ENCODE measurements around the gene AUP1. TPM values are rescaled to one million over a fixed set of nuclear protein-coding genes. Genes with fewer than 3 reads are reported as not detected.

The AUP1 gene
- total RNA-seq, 4 donors from 2014 or later, result 111 to 207 (median 135) TPM

- H3K27ac ChIP-seq, result no peak overlapping the region
- no peaks in the 10 kb centered on the region for H3K9me3 ChIP-seq
- peaks cover 0 to 6% (median 0%) of the 10 kb centered on the region in 3 donors for H3K36me3 ChIP-seq
- H3K27me3 ChIP-seq, result no peaks in the 10 kb centered on the region
- TF ChIP-seq EP300 (IDR thresholded peaks at IDR 0.05) (no peak), POLR2A (IDR thresholded peaks at IDR 0.05) (no peak)
- TF ChIP-seq, protein P1, sequence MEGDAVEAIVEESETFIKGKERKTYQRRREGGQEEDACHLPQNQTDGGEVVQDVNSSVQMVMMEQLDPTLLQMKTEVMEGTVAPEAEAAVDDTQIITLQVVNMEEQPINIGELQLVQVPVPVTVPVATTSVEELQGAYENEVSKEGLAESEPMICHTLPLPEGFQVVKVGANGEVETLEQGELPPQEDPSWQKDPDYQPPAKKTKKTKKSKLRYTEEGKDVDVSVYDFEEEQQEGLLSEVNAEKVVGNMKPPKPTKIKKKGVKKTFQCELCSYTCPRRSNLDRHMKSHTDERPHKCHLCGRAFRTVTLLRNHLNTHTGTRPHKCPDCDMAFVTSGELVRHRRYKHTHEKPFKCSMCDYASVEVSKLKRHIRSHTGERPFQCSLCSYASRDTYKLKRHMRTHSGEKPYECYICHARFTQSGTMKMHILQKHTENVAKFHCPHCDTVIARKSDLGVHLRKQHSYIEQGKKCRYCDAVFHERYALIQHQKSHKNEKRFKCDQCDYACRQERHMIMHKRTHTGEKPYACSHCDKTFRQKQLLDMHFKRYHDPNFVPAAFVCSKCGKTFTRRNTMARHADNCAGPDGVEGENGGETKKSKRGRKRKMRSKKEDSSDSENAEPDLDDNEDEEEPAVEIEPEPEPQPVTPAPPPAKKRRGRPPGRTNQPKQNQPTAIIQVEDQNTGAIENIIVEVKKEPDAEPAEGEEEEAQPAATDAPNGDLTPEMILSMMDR (IDR thresholded peaks at IDR 0.05), result no peak
- DNase-seq (ENCODE audit: low spot score in 2 of 2), result no peak
- WGBS, 2 donors, result 92% methylated on average over 3 of the region's 3 CpGs
- peaks cover 0 to 14% (median 9%) of the 10 kb centered on the region in 4 donors for H3K4me1 ChIP-seq
- no peak overlapping the region for H3K4me3 ChIP-seq
Measured at GRCh38 chr2:74544634-74545033, 15.1 kb upstream of the AUP1 start.

DNA sequence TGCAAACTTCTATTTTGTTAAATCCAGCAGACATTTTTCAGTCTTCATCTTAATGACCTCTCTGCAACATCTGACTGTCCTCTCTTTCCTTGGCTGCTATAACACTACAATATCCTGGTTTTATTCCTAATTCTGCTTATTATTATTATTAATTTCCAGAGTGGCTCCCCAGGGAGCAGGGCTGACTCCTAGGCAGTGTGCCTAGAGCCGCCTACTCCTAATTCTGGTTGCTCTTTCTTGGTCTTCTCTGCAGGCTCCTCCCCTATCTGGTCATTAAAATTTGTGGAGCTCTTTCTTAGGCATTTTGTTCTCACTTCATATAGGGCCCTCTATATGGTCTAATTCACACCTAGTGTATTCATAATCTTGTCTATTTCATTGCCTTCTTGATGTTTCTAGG, 13.5 kb upstream of the AUP1 start:
- Histone ChIP-seq H3K4me3 (no peak overlapping the region), H3K27ac (no peak overlapping the region), H3K27me3 (no peaks in the 10 kb centered on the region), H3K4me1 (no peaks in the 10 kb centered on the region), H3K9me3 (no peaks in the 10 kb centered on the region), H3K36me3 (peaks cover 0 to 6% (median 0%) of the 10 kb centered on the region in 3 donors)
- DNase-seq (ENCODE audit: low spot score in 2 of 2), result no peak
- 64 to 78% methylated on average over 1 of the region's 1 CpG for WGBS, 2 donors
- no peak for TF ChIP-seq EP300 (IDR thresholded peaks at IDR 0.05)
- TF ChIP-seq, protein P1 (IDR thresholded peaks at IDR 0.05), result no peak

DNA sequence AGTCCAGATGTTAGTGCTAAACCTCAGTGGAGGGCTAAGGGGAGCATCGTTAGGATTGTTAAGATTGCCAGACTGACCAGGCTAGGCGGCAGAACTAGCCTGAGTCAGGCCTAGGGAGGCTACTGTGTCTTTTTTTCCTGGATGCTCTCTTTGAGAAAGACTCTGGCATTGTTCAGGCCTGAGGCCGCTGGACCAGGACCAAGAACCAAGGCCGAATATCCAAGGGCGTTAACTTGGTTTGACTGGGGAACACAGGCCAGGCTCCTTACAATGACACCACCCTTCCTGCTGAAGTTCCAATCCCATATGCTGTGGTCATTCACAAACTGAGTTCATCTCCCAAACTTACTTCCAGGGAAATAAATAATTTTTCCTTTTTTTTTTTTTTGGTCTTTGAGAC, 10.8 kb upstream of the AUP1 start:
- DNase-seq (ENCODE audit: low spot score in 2 of 2), result peak in 1 of 2 donors; percentile 48
- Histone ChIP-seq H3K4me1 (no peaks in the 10 kb centered on the region), H3K36me3 (peaks cover 0 to 8% (median 0%) of the 10 kb centered on the region in 3 donors), H3K27ac (peak overlapping the region in 1 of 4 donors; percentile 36), H3K4me3 (no peak overlapping the region), H3K27me3 (no peaks in the 10 kb centered on the region), H3K9me3 (no peaks in the 10 kb centered on the region)
- 69 to 73% methylated on average over 5 of the region's 5 CpGs for WGBS, 2 donors
- TF ChIP-seq EP300 (IDR thresholded peaks at IDR 0.05) (no peak), POLR2A (IDR thresholded peaks at IDR 0.05) (no peak)
- TF ChIP-seq, protein P1 (IDR thresholded peaks at IDR 0.05), result no peak

- Histone ChIP-seq H3K9me3 (no peaks in the 10 kb centered on the region), H3K36me3 (peaks cover 0 to 21% (median 0%) of the 10 kb centered on the region in 3 donors), H3K27ac (no peak overlapping the region), H3K4me3 (no peak overlapping the region), H3K4me1 (no peaks in the 10 kb centered on the region), H3K27me3 (no peaks in the 10 kb centered on the region)
- TF ChIP-seq, protein P1 (IDR thresholded peaks at IDR 0.05), result no peak
- TF ChIP-seq EP300 (IDR thresholded peaks at IDR 0.05) (no peak), POLR2A (IDR thresholded peaks at IDR 0.05) (no peak)
- WGBS, 2 donors, result 75% methylated on average over 7 of the region's 7 CpGs
- DNase-seq (ENCODE audit: low spot score in 2 of 2), result no peak
Measured at GRCh38 chr2:74538881-74539339, 9.4 kb upstream of the AUP1 start.

DNA sequence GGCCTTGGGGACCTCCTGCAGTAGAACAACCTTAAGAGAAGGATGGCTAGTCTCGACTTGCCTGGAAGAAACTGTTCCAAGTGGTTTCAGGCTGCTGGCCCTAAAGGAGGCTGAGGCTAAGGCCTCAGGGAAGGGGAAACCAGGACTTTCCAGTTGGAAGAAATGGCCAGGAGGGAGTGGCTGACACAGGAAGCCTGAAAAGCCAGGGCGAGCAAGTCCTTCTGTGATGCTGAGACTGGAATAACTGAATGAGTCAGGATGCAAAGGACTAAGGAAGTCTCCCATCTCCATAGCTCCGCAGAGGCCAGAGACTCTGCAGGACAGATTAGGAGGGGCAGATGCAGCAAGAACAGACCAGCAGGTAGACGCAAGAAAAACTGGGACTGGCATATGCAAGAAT, 7.6 kb upstream of the AUP1 start:
- H3K27ac ChIP-seq, result no peak overlapping the region
- TF ChIP-seq, protein P1 (IDR thresholded peaks at IDR 0.05), result no peak
- TF ChIP-seq EP300 (IDR thresholded peaks at IDR 0.05) (no peak), POLR2A (IDR thresholded peaks at IDR 0.05) (no peak)
- H3K9me3 ChIP-seq, result no peaks in the 10 kb centered on the region
- 57 to 70% methylated on average over 4 of the region's 4 CpGs for WGBS, 2 donors
- DNase-seq (ENCODE audit: low spot score in 2 of 2), result no peak
- no peaks in the 10 kb centered on the region for H3K27me3 ChIP-seq
- H3K4me1 ChIP-seq, result no peaks in the 10 kb centered on the region
- H3K36me3 ChIP-seq, result peaks cover 0 to 37% (median 0%) of the 10 kb centered on the region in 3 donors
- no peak overlapping the region for H3K4me3 ChIP-seq
